Right lobe of liver (tissue), 6 donors: ENCODE results near the gene LDAH. TPM values are rescaled to one million over a fixed set of nuclear protein-coding genes. Genes with fewer than 3 reads are reported as not detected.

Experiments
- ATAC-seq, 4 donors: fragments of 200-7000 bp; cut with Tn5 transposase; one replicate each; pipeline ENCODE4 v1.9.1; 2020; ENCODE audit warnings: mild to moderate bottlenecking in 4 of 4, moderate library complexity in 4 of 4
- DNase-seq, 3 donors: peaks; one replicate each; pipeline ENCODE4 v3.0.0-alpha.2; 2020
- H3K27ac ChIP-seq, 3 donors: fragments of 200-600 bp; one replicate each; pipeline ENCODE4 v1.8.0; 2022
- H3K27me3 ChIP-seq, 2 donors: fragments of 200-600 bp; one replicate each; pipeline ENCODE4 v1.8.0; 2022
- H3K36me3 ChIP-seq, 4 donors: fragments of 200-600 bp; sonication (generic) in 1 of 4; one replicate each; pipeline versions ENCODE4 v1.5.1 to v1.8.0; 2017 to 2022; ENCODE audit warnings: control low read depth in 1 of 4
- H3K4me1 ChIP-seq, 4 donors: fragments of 200-600 bp; sonication (generic) in 1 of 4; one replicate each; pipeline versions ENCODE4 v1.5.1 to v1.8.0; 2017 to 2022; ENCODE audit warnings: control low read depth in 1 of 4
- H3K4me3 ChIP-seq, 3 donors: fragments of 200-600 bp; one replicate each; pipeline ENCODE4 v1.8.0; 2022
- H3K9me3 ChIP-seq, 4 donors: fragments of 200-600 bp; sonication (generic) in 1 of 4; one replicate each; pipeline versions ENCODE4 v1.5.1 to v1.8.0; 2017 to 2022; ENCODE audit warnings: control low read depth in 1 of 4
- POLR2A ChIP-seq: fragments of 450-650 bp; IDR thresholded peaks from one replicate; pipeline ENCODE4 v1.6.1; 2017; ENCODE audit warnings: antibody characterized with exemption, mild to moderate bottlenecking
- WGBS: methylation state at CpG from one replicate; pipeline ENCODE4 v1.1.6; 2018; ENCODE audit warnings: low coverage, low lambda C conversion rate; ENCODE audit not compliant: insufficient coverage; ENCODE audit errors: missing lambda C conversion rate; 5-methylcytosine and 5-hydroxymethylcytosine counted together
- intact Hi-C, 2 donors: fragments of 100-400 bp; cut with DNase I; formaldehyde crosslinking; loops; one replicate each; pipeline versions ENCODE4 v1.11.2 to v1.14.1; 2022
- total RNA-seq, 6 experiments: library from RNA; depleted of rRNA in 2 of 6; stranded (reverse); fragments of >200 nt in 2 of 6; fragmentation: NEBNext Ultra II Directional in 3 of 6; extraction: Animal tissue kit (Norgen Biotek cat#: 25700) in 3 of 6; gene quantifications; one replicate each; pipeline versions ENCODE4 v1.1.0 to v1.2.4, GENCODE V29; 2016 to 2023
- TF ChIP-seq, protein P1 (sequence below), 4 donors: fragments of 200-600 bp in 3 of 4; fragments of 450-650 bp in 1 of 4; IDR thresholded peaks; one replicate each; pipeline versions ENCODE4 v1.5.1 to v1.8.0; 2016 to 2022; ENCODE audit warnings: antibody characterized with exemption in 4 of 4, mild to moderate bottlenecking in 2 of 4
- donor health status: DM: no; HTN: yes; CAD: no.
- donor health status: DM: no; HTN: no; CAD: no.
- donor health status: DM: no; HTN: no; CAD: no.
- donor health status: DM: no; HTN: yes; CAD: no.
- donor health status: DM: no; HTN: yes; CAD: no.

The LDAH gene
- total RNA-seq, 6 experiments from 2014 or later, result 9.0 to 18.7 (median 14.1) TPM

DNA sequence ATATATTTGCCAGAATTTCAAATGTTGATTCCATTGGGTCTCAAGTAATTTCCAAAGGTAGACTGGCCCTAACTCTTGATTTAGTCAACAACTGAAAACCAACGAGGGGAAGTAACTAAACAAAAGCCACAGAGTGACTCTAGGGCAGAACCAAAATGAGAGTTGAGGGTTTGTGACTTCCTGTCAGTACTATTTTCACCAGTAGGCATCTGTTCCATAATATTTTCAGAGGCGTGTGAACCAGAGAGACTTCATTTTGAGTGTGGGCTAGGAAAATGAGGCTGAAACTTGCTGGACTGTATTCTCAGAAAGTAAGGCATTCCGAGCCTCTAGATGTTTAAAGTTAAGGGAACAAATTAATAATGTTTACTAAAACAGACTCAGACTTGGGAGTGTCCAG, 85.4 kb downstream of the LDAH start:
- intact Hi-C loops, result no loop called here
- TF ChIP-seq, protein P1, sequence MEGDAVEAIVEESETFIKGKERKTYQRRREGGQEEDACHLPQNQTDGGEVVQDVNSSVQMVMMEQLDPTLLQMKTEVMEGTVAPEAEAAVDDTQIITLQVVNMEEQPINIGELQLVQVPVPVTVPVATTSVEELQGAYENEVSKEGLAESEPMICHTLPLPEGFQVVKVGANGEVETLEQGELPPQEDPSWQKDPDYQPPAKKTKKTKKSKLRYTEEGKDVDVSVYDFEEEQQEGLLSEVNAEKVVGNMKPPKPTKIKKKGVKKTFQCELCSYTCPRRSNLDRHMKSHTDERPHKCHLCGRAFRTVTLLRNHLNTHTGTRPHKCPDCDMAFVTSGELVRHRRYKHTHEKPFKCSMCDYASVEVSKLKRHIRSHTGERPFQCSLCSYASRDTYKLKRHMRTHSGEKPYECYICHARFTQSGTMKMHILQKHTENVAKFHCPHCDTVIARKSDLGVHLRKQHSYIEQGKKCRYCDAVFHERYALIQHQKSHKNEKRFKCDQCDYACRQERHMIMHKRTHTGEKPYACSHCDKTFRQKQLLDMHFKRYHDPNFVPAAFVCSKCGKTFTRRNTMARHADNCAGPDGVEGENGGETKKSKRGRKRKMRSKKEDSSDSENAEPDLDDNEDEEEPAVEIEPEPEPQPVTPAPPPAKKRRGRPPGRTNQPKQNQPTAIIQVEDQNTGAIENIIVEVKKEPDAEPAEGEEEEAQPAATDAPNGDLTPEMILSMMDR (IDR thresholded peaks at IDR 0.05), result no peak
- no peak for TF ChIP-seq POLR2A
- no peak for ATAC-seq
- H3K27me3 ChIP-seq, result no peaks in the 10 kb centered on the region
- 57% methylated on average over 3 of the region's 3 CpGs for WGBS
- no peak for DNase-seq
- H3K36me3 ChIP-seq, result no peaks in the 10 kb centered on the region
- no peak overlapping the region for H3K4me3 ChIP-seq
- H3K4me1 ChIP-seq, result peaks cover 0 to 13% (median 0%) of the 10 kb centered on the region in 4 donors
- no peaks in the 10 kb centered on the region for H3K9me3 ChIP-seq
- no peak overlapping the region for H3K27ac ChIP-seq

DNA sequence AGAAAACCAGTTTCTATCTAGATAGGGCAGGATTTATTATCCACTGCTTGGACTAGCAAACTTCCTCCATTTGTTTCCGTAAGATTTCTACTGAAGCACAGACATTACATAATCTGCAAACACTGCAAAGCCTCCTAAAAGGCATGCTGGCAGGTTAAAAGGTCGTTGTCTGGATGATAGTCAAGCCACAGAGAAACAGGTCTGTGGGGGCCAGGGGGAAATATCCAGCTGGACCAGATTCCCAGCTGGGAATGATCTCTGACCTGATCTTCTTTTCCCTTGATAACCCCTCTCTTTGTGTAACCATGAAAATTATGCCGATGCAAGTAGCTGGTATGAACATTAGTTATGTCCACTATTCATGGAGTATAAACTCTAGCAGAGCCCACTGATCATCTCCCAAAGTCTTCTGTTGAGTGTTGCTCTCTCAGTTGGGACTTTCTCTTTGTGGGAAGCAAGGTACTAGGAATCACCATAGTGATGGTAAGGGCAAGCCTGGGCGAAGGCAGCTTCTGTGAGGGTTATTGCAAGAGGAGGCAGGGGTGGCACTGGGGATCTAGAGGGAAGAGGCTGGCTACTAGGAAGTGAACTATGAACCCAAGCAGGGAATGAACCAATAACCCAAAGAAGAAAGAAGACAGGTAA, 94.7 kb downstream of the LDAH start:
- peak overlapping the region in 2 of 3 donors; percentile 29 to 71 for H3K27ac ChIP-seq

DNA sequence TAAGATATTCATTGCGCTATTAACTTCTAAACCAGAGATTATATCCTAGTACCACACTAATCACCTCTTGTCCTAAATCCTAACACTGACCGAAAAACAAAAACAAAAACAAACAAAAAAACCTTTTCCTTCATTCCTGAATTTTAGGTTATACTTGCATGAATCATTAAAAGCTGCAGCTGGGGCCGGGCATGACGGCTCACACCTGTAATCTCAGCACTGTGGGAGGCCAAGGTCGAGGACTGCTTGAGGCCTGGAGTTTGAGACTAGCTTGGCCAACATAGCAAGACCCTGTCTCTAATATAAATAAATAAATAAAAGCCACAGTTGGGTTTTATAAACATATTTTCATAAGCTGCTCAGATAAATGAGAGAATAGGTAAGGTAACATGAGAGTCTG, 96.0 kb downstream of the LDAH start:
- H3K4me1 ChIP-seq, result peaks cover 0 to 23% (median 10%) of the 10 kb centered on the region in 4 donors
- no peak overlapping the region for H3K27ac ChIP-seq
- TF ChIP-seq POLR2A, result no peak
- TF ChIP-seq, protein P1 (IDR thresholded peaks at IDR 0.05), result no peak
- 93% methylated on average over 5 of the region's 5 CpGs for WGBS
- DNase-seq (no peak), ATAC-seq (no peak)
- no peaks in the 10 kb centered on the region for H3K36me3 ChIP-seq
- H3K9me3 ChIP-seq, result no peaks in the 10 kb centered on the region
- H3K27me3 ChIP-seq, result no peaks in the 10 kb centered on the region
- H3K4me3 ChIP-seq, result no peak overlapping the region
- intact Hi-C loops, result no loop called here

More for the DNA sequence above, 94.7 kb downstream of the LDAH start:
- Histone ChIP-seq H3K4me1 (peaks cover 0 to 23% (median 10%) of the 10 kb centered on the region in 4 donors), H3K27me3 (no peaks in the 10 kb centered on the region), H3K4me3 (no peak overlapping the region), H3K9me3 (no peaks in the 10 kb centered on the region), H3K36me3 (no peaks in the 10 kb centered on the region)
- WGBS, result 19% methylated on average over 3 of the region's 4 CpGs
- TF ChIP-seq POLR2A, result no peak
- peak; percentile 95 to 96 (median 95) for ATAC-seq
- intact Hi-C loops, result no loop called here
- peak in 1 of 3 donors; percentile 73 for DNase-seq

DNA sequence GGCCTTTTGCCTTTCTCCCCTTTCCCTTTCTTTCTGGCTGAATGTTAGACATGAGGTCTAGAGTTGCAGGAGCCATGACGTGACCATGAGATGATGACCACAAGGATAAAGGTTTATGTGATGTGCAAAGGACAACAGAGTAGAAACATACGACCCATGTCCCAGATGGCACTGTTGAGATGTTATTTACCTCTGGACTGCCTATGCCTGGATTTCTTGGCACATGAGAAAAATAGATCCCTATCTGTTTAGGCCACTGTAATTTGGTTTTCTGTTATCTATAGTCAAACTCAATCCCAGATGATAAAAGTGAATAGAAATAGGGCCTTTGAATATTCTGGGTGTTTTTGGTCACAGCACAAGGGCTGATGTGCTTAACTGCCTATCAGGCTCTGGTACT, 97.1 kb downstream of the LDAH start:
- ATAC-seq (no peak), DNase-seq (no peak)
- Histone ChIP-seq H3K9me3 (no peaks in the 10 kb centered on the region), H3K4me3 (no peak overlapping the region), H3K4me1 (peaks cover 0 to 23% (median 10%) of the 10 kb centered on the region in 4 donors), H3K36me3 (no peaks in the 10 kb centered on the region), H3K27ac (no peak overlapping the region), H3K27me3 (no peaks in the 10 kb centered on the region)
- 57% methylated on average over 2 of the region's 2 CpGs for WGBS
- TF ChIP-seq POLR2A, result no peak
- TF ChIP-seq, protein P1 (IDR thresholded peaks at IDR 0.05), result no peak
- intact Hi-C loops, result no loop called here

DNA sequence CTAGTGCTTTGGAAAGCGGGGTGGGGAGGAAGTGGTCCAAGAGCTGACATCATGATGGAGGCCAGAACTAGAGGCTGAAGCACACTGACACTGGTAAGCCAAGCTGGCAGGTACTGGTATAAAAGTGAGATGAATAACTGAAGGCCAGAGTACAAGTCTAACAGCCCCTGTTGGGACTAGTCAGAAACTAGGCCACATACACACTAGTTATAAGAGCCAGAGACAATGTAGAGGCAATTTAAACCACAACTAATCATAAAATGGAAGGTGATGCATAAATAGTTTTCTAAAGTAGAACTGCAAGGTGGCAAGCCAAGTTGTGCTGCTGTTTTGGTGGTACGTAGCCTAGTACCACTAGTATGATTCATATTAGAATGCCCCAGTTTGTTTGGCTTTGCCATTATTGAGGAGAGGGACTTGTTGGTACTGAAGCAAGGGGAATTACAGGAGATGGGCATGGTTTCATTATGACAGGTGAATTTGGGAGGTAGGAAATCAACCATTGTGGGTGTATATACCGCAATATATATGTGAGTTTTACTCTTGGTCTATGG, 98.3 kb downstream of the LDAH start:
- Histone ChIP-seq H3K9me3 (no peaks in the 10 kb centered on the region), H3K4me1 (peaks cover 0 to 23% (median 10%) of the 10 kb centered on the region in 4 donors), H3K27ac (no peak overlapping the region), H3K36me3 (no peaks in the 10 kb centered on the region), H3K27me3 (no peaks in the 10 kb centered on the region), H3K4me3 (no peak overlapping the region)
- no peak for TF ChIP-seq POLR2A
- TF ChIP-seq, protein P1 (IDR thresholded peaks at IDR 0.05), result no peak
- intact Hi-C loops, result no loop called here
- DNase-seq (no peak), ATAC-seq (no peak)
- 96% methylated on average over 3 of the region's 3 CpGs for WGBS
